SU-DHL-6 (cell line): ENCODE measurements around the gene ROS1.
"Not testable (repeated sequence)": the region's sequence is repeated elsewhere in the genome, so short reads cannot be mapped to it uniquely, and the experiment has no call there.

Experiments used
- H2AFZ ChIP-seq: fragments of 200-600 bp; sonication (generic); 2 replicates; pipeline ENCODE4 v1.6.1; 2014; ENCODE audit warnings: low read depth, mild to moderate bottlenecking, moderate library complexity, mixed read lengths, antibody characterized with exemption, low read length; ENCODE audit not compliant: severe bottlenecking
- H3F3A ChIP-seq: fragments of 200-600 bp; shearing (Covaris generic); 2 replicates; pipeline ENCODE4 v1.6.0; 2016; ENCODE audit warnings: antibody characterized with exemption, mild to moderate bottlenecking; ENCODE audit not compliant: insufficient read depth
- H3K27ac ChIP-seq: fragments of 200-600 bp; sonication (generic); 2 replicates; pipeline ENCODE4 v1.5.1; 2016; ENCODE audit warnings: low read depth, mild to moderate bottlenecking, low read length, moderate library complexity, mixed read lengths
- H3K27me3 ChIP-seq: fragments of 200-600 bp; sonication (generic), shearing (Covaris generic); 2 replicates; pipeline ENCODE4 v1.6.0; 2014; ENCODE audit warnings: mild to moderate bottlenecking, low read length
- H3K36me3 ChIP-seq: fragments of 200-600 bp; sonication (generic); 2 replicates; pipeline ENCODE4 v1.6.1; 2014; ENCODE audit warnings: mild to moderate bottlenecking, low read length, mixed read lengths
- H3K4me2 ChIP-seq: fragments of 300-600, 200-600 bp; shearing (Covaris generic), sonication (generic); 2 replicates; pipeline ENCODE4 v1.6.0; 2014; ENCODE audit warnings: low read length, low read depth, mild to moderate bottlenecking; ENCODE audit not compliant: poor library complexity, severe bottlenecking
- H3K4me3 ChIP-seq: fragments of 200-600 bp; sonication (generic); 2 replicates; pipeline ENCODE4 v1.5.1; 2014; ENCODE audit warnings: antibody characterized with exemption, low read length, mild to moderate bottlenecking, mixed read lengths; ENCODE audit not compliant: insufficient read depth, poor library complexity, severe bottlenecking
- H3K79me2 ChIP-seq: fragments of 200-600 bp; sonication (generic); 2 replicates; pipeline ENCODE4 v1.6.1; 2014; ENCODE audit warnings: mild to moderate bottlenecking, low read length, moderate library complexity; ENCODE audit not compliant: insufficient read depth
- H3K9ac ChIP-seq: fragments of 200-600 bp; sonication (generic); 2 replicates; pipeline ENCODE4 v1.7.0; 2014; ENCODE audit warnings: mild to moderate bottlenecking, low read length
- H3K9me2 ChIP-seq: fragments of 200-600 bp; sonication (generic); replicated peaks from 2 replicates; pipeline ENCODE4 v1.6.1; 2014; ENCODE audit warnings: low read length; ENCODE audit not compliant: insufficient read depth
- H3K9me3 ChIP-seq: fragments of 200-600 bp; sonication (generic); 2 replicates; pipeline ENCODE4 v1.6.1; 2014; ENCODE audit warnings: low read length, mixed read lengths; ENCODE audit not compliant: insufficient read depth
- H4K20me1 ChIP-seq: fragments of 200-600 bp; sonication (generic); 2 replicates; pipeline ENCODE4 v1.6.1; 2014; ENCODE audit warnings: low read depth, mild to moderate bottlenecking, antibody characterized with exemption, low read length, moderate library complexity, mixed read lengths
- EZH2phosphoT487 ChIP-seq: fragments of 200-600 bp; sonication (generic), shearing (Covaris generic); conservative IDR thresholded peaks from 2 replicates; pipeline ENCODE4 v1.6.1; 2018; ENCODE audit warnings: mild to moderate bottlenecking, antibody characterized with exemption, low read length, moderate library complexity, mixed read lengths
- TF ChIP-seq, protein P1 (sequence below): fragments of 200-600 bp; sonication (generic); IDR thresholded peaks from one replicate; pipeline ENCODE4 v1.5.1; 2017; ENCODE audit warnings: antibody characterized with exemption, mild to moderate bottlenecking, low read length, moderate library complexity; ENCODE audit not compliant: insufficient read depth, poor library complexity, severe bottlenecking

Gene ROS1

DNA sequence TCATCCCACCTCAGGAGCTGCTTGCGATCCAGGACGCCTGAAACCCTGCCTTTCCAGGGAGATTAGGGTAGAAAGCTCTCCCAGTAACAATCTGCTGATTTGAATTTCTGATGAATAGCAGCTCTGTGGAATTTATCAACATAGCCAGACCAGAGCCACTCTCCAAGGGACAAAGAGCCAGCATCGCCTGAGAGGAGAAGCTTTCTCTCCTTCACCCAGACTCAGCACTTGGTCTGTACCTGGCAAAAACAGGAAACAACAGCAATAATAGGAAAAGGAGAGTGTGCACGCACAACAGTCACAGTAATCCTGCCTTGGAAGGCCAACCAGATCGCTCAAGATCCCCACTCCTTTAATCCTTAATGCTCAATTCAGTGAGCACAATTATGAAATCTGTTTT, 22.3 kb upstream of the ROS1 start:
- Histone ChIP-seq H2AFZ (no peak overlapping the region), H3K79me2 (no peaks in the 10 kb centered on the region), H3K4me2 (no peak overlapping the region), H3K9me2 (no peaks in the 10 kb centered on the region), H3K4me3 (no peak overlapping the region), H3K27me3 (no peaks in the 10 kb centered on the region), H3K36me3 (no peaks in the 10 kb centered on the region), H3K9ac (no peak overlapping the region), H3F3A (no peaks in the 10 kb centered on the region), H3K9me3 (no peaks in the 10 kb centered on the region), H3K27ac (no peak overlapping the region), H4K20me1 (no peaks in the 10 kb centered on the region)
- no peak for TF ChIP-seq EZH2phosphoT487
- TF ChIP-seq, protein P1, sequence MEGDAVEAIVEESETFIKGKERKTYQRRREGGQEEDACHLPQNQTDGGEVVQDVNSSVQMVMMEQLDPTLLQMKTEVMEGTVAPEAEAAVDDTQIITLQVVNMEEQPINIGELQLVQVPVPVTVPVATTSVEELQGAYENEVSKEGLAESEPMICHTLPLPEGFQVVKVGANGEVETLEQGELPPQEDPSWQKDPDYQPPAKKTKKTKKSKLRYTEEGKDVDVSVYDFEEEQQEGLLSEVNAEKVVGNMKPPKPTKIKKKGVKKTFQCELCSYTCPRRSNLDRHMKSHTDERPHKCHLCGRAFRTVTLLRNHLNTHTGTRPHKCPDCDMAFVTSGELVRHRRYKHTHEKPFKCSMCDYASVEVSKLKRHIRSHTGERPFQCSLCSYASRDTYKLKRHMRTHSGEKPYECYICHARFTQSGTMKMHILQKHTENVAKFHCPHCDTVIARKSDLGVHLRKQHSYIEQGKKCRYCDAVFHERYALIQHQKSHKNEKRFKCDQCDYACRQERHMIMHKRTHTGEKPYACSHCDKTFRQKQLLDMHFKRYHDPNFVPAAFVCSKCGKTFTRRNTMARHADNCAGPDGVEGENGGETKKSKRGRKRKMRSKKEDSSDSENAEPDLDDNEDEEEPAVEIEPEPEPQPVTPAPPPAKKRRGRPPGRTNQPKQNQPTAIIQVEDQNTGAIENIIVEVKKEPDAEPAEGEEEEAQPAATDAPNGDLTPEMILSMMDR: no peak

DNA sequence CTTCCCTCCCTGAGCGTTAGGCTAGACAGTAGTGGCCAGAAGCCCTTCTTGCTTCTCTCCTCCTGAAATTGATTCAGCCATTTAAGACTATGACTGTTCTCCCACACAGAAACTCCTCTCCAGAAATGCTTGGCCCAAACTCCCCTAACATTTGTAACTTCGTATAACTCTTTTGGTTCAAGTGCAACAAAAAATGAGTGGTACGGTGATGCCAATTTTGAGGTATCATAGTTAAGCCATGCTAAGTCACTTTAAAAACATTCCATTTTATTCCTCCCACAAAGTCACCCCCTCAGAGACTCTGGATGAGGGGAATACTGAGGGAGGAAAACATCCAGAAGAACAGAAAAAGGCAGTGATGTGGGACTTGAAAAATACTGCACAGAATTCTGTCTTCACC, 21.1 kb upstream of the ROS1 start:
- no peak overlapping the region for H3K4me2 ChIP-seq
- no peaks in the 10 kb centered on the region for H3K27me3 ChIP-seq
- H3K27ac ChIP-seq: no peak overlapping the region
- no peaks in the 10 kb centered on the region for H3K9me3 ChIP-seq
- no peak overlapping the region for H3K9ac ChIP-seq
- no peaks in the 10 kb centered on the region for H3K79me2 ChIP-seq
- no peaks in the 10 kb centered on the region for H3K9me2 ChIP-seq
- no peaks in the 10 kb centered on the region for H3F3A ChIP-seq
- no peaks in the 10 kb centered on the region for H3K36me3 ChIP-seq
- H2AFZ ChIP-seq: no peak overlapping the region
- no peak overlapping the region for H3K4me3 ChIP-seq
- H4K20me1 ChIP-seq: no peaks in the 10 kb centered on the region
- TF ChIP-seq EZH2phosphoT487: no peak

DNA sequence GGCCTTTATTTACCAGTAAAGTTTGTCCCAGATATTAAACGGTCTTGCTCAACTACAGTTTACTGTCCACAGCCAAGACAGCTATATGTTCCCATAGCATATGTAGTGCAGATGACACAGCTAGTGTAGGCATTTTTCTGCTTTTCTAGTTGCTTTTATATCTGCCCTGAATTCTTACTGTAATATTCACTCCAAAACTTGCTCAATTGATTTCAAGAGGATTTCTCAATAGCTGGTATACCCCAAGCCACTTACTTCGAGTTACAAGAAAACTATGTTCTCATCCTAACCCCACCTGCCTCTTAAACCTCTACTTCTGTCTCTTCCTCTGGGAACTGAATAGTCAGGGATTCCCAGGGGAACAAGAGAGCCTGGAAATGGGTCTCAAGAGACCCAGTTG, 18.9 kb upstream of the ROS1 start:
- Histone ChIP-seq H2AFZ (no peak overlapping the region), H3K9me2 (no peaks in the 10 kb centered on the region), H4K20me1 (no peaks in the 10 kb centered on the region), H3F3A (no peaks in the 10 kb centered on the region), H3K27me3 (no peaks in the 10 kb centered on the region), H3K4me3 (no peak overlapping the region), H3K9me3 (no peaks in the 10 kb centered on the region), H3K4me2 (no peak overlapping the region), H3K27ac (no peak overlapping the region), H3K36me3 (no peaks in the 10 kb centered on the region), H3K79me2 (no peaks in the 10 kb centered on the region), H3K9ac (no peak overlapping the region)
- TF ChIP-seq, protein P1: no peak
- no peak for TF ChIP-seq EZH2phosphoT487

DNA sequence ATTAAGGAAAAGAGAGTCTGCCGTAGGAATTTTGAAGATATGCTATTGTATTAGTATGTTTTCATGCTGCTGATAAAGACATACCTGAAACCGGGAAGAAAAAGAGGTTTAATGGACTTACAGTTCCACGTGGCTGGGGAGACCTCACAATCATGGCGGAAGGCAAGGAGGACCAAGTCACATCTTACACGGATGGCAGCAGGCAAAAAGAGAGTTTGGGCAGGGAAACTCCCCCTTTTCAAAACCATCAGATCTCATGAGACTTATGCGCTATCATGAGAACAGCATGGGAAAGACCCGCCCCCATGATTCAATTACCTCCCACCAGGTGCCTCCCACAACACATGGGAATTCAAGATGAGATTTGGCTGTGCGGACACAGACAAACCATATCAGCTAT, 16.6 kb upstream of the ROS1 start:
- not testable (repeated sequence) for H3K27ac ChIP-seq, H3K4me2 ChIP-seq, H3K4me3 ChIP-seq, H2AFZ ChIP-seq, H4K20me1 ChIP-seq, H3K27me3 ChIP-seq, H3K9me3 ChIP-seq, H3K79me2 ChIP-seq, H3K9me2 ChIP-seq, H3K36me3 ChIP-seq, H3K9ac ChIP-seq, H3F3A ChIP-seq
